Transverse colon (tissue), 4 donors: Measurements from ENCODE around the gene SEC61B. TPM values are rescaled to one million over a fixed set of nuclear protein-coding genes. Genes with fewer than 3 reads are reported as not detected.

Experiments
- DNase-seq: peaks from one replicate; pipeline ENCODE4 v3.0.0-alpha.2; 2019
- H3K27ac ChIP-seq, 4 donors: fragments of 200-600 bp; sonication (generic); 2 replicates each; pipeline ENCODE4 v1.5.1; 2016 to 2018; ENCODE audit warnings: inconsistent platforms in 4 of 4
- H3K27me3 ChIP-seq: fragments of 200-600 bp; sonication (generic); 2 replicates; pipeline ENCODE4 v1.5.1; 2017; ENCODE audit warnings: inconsistent platforms
- H3K36me3 ChIP-seq, 4 donors: fragments of 200-600 bp; sonication (generic); 2 replicates each; pipeline ENCODE4 v1.5.1; 2017 to 2019; ENCODE audit warnings: inconsistent platforms in 4 of 4
- H3K4me1 ChIP-seq, 4 donors: fragments of 200-600 bp; sonication (generic); 2 replicates each; pipeline ENCODE4 v1.5.1; 2017 to 2020; ENCODE audit warnings: inconsistent platforms in 4 of 4
- H3K4me3 ChIP-seq, 4 donors: fragments of 200-600 bp; sonication (generic); 1 replicate in 1 of 4; 2 replicates in 3 of 4; pipeline versions ENCODE4 v1.5.1 to v1.6.1; 2017 to 2019; ENCODE audit warnings: inconsistent platforms in 4 of 4
- H3K9me3 ChIP-seq, 2 donors: fragments of 200-600 bp; sonication (generic); 2 replicates each; pipeline ENCODE4 v1.5.1; 2017 to 2019; ENCODE audit warnings: inconsistent platforms in 2 of 2
- EP300 ChIP-seq: sonication (generic); formaldehyde crosslinking; IDR thresholded peaks from one replicate; pipeline ENCODE4 v1.6.1; 2017; ENCODE audit warnings: antibody characterized with exemption, low read depth
- POLR2A ChIP-seq: fragments of 450-650 bp; IDR thresholded peaks from one replicate; pipeline ENCODE4 v1.6.1; 2016; ENCODE audit warnings: antibody characterized with exemption, mild to moderate bottlenecking, moderate library complexity
- POLR2AphosphoS5 ChIP-seq, 3 donors: sonication (generic); formaldehyde crosslinking; IDR thresholded peaks; one replicate each; pipeline ENCODE4 v1.6.1; 2016; ENCODE audit warnings: antibody characterized with exemption in 3 of 3
- WGBS, 2 donors: methylation state at CpG; one replicate each; pipeline ENCODE4 v1.1.5; 2018; ENCODE audit warnings: low coverage in 1 of 2; 5-methylcytosine and 5-hydroxymethylcytosine counted together
- in situ Hi-C, 4 donors: fragments of 200-750 bp; cut with MboI; loops; one replicate each; pipeline versions ENCODE4 v1.15.0 to v1.15.1; 2017; ENCODE audit warnings: low sequenced_read_pairs in 3 of 4, low pct_ligation_motif_present in 1 of 4, low pct_unique_long_range_greater_than_20kb in 1 of 4
- intact Hi-C: fragments of 100-400 bp; cut with DNase I; formaldehyde crosslinking; loops from one replicate; pipeline ENCODE4 v1.15.1; 2023; ENCODE audit warnings: low total_unique reads
- total RNA-seq, 4 donors: library from RNA; depleted of rRNA; stranded (reverse); fragments of >200 nt; gene quantifications; one replicate each; pipeline ENCODE4 v1.1.0, GENCODE V29; 2016
- TF ChIP-seq, protein P1 (sequence below), 5 experiments: fragments of 200-600 bp in 3 of 5; fragments of 450-650 bp in 2 of 5; sonication (generic) in 3 of 5; IDR thresholded peaks; 1 replicate in 2 of 5; 2 replicates in 3 of 5; pipeline ENCODE4 v1.5.1; 2016 to 2017; ENCODE audit warnings: antibody characterized with exemption in 5 of 5, inconsistent platforms in 3 of 5, mild to moderate bottlenecking in 2 of 5, moderate library complexity in 1 of 5

The SEC61B gene
- total RNA-seq, 4 donors from 2014 or later = 10.1 to 72.5 (median 42.0) TPM

- in situ Hi-C loops = no loop called here
- TF ChIP-seq POLR2A = no peak
- no peak for TF ChIP-seq POLR2AphosphoS5 (IDR thresholded peaks at IDR 0.05)
- 93 to 95% methylated on average over 2 to 7 of the region's 8 CpGs for WGBS, 2 donors
Measured at GRCh38 chr9:99257723-99258389, 35.8 kb downstream of the SEC61B start.

DNA sequence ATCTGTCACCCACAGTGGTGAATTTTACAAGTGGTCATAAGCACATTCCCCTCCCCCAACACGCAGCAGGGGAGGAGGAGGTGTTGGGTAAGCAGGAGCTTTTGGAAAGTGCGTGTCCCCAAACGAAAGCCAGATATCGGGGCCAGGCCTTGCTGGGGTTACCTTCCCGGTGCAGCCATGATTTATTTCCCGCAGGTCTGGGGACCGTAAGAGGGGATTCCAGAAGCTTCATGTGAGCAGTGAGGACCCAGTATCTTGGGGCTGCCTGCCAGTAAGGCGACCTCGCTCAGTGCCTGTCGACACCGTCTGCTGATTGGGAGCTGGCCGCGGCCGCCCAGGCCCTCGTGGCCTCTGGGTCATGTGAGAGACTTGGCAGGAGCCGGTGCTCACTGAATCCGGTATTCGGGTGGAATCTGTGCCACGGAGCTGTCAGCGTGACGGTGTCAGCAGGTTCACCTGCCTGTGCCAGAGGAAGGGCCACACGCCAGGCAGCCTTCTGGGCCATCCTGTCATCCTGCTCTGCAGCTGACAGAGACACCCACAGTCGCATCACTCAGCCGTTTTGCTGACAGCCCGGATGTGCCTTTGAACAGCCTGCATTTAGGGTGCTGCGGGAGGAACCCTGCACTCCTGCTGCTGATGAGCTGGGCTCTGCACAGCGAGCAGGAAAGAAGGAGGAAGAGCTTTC is 37.3 kb downstream of the SEC61B start:
- Histone ChIP-seq H3K9me3 (no peaks in the 10 kb centered on the region), H3K4me1 (peaks cover 0 to 12% (median 3%) of the 10 kb centered on the region in 4 donors), H3K27ac (peak overlapping the region; percentile 26 to 71 (median 56)), H3K36me3 (no peaks in the 10 kb centered on the region), H3K4me3 (peak overlapping the region; percentile 14 to 42 (median 18)), H3K27me3 (no peaks in the 10 kb centered on the region)
- in situ Hi-C loops (no loop called here), intact Hi-C loops (no loop called here)
- 25 to 34% methylated on average over 3 to 24 of the region's 27 CpGs for WGBS, 2 donors
- peak; percentile 42 for DNase-seq
- TF ChIP-seq POLR2AphosphoS5 (IDR thresholded peaks at IDR 0.05) (peak in 2 of 3 donors; percentile 19 to 37), POLR2A (no peak), EP300 (no peak)
- TF ChIP-seq, protein P1, sequence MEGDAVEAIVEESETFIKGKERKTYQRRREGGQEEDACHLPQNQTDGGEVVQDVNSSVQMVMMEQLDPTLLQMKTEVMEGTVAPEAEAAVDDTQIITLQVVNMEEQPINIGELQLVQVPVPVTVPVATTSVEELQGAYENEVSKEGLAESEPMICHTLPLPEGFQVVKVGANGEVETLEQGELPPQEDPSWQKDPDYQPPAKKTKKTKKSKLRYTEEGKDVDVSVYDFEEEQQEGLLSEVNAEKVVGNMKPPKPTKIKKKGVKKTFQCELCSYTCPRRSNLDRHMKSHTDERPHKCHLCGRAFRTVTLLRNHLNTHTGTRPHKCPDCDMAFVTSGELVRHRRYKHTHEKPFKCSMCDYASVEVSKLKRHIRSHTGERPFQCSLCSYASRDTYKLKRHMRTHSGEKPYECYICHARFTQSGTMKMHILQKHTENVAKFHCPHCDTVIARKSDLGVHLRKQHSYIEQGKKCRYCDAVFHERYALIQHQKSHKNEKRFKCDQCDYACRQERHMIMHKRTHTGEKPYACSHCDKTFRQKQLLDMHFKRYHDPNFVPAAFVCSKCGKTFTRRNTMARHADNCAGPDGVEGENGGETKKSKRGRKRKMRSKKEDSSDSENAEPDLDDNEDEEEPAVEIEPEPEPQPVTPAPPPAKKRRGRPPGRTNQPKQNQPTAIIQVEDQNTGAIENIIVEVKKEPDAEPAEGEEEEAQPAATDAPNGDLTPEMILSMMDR (IDR thresholded peaks at IDR 0.05) = no peak

More at GRCh38 chr9:99257723-99258389, 35.8 kb downstream of the SEC61B start:
- no peaks in the 10 kb centered on the region for H3K9me3 ChIP-seq
- H3K27ac ChIP-seq = no peak overlapping the region
- H3K4me1 ChIP-seq = peaks cover 0 to 12% (median 3%) of the 10 kb centered on the region in 4 donors
- no peaks in the 10 kb centered on the region for H3K36me3 ChIP-seq
- no peak for DNase-seq
- H3K4me3 ChIP-seq = no peak overlapping the region
- H3K27me3 ChIP-seq = no peaks in the 10 kb centered on the region
- intact Hi-C loops = loop anchor here (1.0 kb wide), 1 partner anchor 36 kb away; the partner anchor contains the start of gene SEC61B

DNA sequence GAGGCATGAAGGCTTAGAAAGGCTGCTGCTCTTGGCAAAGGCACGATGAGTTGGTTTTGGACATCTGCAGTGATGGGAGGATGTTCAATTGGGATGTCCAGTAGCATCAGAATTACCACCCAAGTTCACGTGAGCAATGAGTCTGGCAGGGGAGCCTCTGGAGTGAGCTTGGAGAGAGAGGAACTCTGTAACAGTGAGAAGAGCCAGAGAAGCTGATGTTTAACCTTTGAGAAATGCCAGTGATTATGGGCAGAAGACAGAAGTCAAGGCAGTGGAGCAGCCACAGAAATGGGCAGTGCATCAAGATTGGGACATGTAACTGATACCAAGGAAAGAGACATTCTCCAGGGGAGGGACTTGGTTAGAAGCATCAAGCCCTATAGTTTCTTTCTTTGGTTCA is 39.8 kb downstream of the SEC61B start:
- 78 to 100% methylated on average over 1 to 2 of the region's 2 CpGs for WGBS, 2 donors

GRCh38 chr9:99262949-99263418 is 40.9 kb downstream of the SEC61B start:
- Histone ChIP-seq H3K27me3 (no peaks in the 10 kb centered on the region), H3K4me1 (peaks cover 2 to 20% (median 7%) of the 10 kb centered on the region in 4 donors), H3K27ac (no peak overlapping the region), H3K9me3 (no peaks in the 10 kb centered on the region), H3K36me3 (no peaks in the 10 kb centered on the region), H3K4me3 (no peak overlapping the region)
- in situ Hi-C loops (no loop called here), intact Hi-C loops (no loop called here)
- WGBS, 2 donors = 79 to 88% methylated on average over 4 to 7 of the region's 7 CpGs
- no peak for DNase-seq
- TF ChIP-seq EP300 (no peak), POLR2AphosphoS5 (IDR thresholded peaks at IDR 0.05) (no peak), POLR2A (no peak)
- TF ChIP-seq, protein P1 (IDR thresholded peaks at IDR 0.05) = no peak

More for the DNA sequence above, 39.8 kb downstream of the SEC61B start:
- DNase-seq = no peak
- no peaks in the 10 kb centered on the region for H3K36me3 ChIP-seq
- H3K27me3 ChIP-seq = no peaks in the 10 kb centered on the region
- no peaks in the 10 kb centered on the region for H3K9me3 ChIP-seq
- in situ Hi-C loops = no loop called here
- H3K4me1 ChIP-seq = peaks cover 2 to 20% (median 7%) of the 10 kb centered on the region in 4 donors
- TF ChIP-seq EP300 (no peak), POLR2AphosphoS5 (IDR thresholded peaks at IDR 0.05) (no peak), POLR2A (no peak)
- TF ChIP-seq, protein P1 (IDR thresholded peaks at IDR 0.05) = no peak
- intact Hi-C loops = no loop called here
- no peak overlapping the region for H3K27ac ChIP-seq
- no peak overlapping the region for H3K4me3 ChIP-seq
